Measurements from ENCODE around the gene SPTLC3. TPM values are rescaled to one million over a fixed set of nuclear protein-coding genes. Genes with fewer than 3 reads are reported as not detected.

Gene SPTLC3
- total and polyA plus RNA-seq, 2 donors (not counting 1 experiment from before 2014, with no cell fraction given): not detected

- no peaks in the 10 kb centered on the region for H3K27me3 ChIP-seq (replicated peaks in 1 of 4; ENCODE audit: control extremely low read depth in 1 of 4, control insufficient read depth in 3 of 4, insufficient read depth in 4 of 4, low read length in 3 of 4)
- no peak overlapping the region for H2AFZ ChIP-seq (ENCODE audit: insufficient read depth, low read depth, low read length, poor library complexity, severe bottlenecking)
- no peaks in the 10 kb centered on the region for H3K36me3 ChIP-seq (replicated peaks in 1 of 2; ENCODE audit: control extremely low read depth in 1 of 2, control insufficient read depth in 1 of 2, extremely low read depth in 1 of 2, insufficient read depth in 2 of 2, low read length in 1 of 2)
- Mint-ChIP-seq H3K4me1 (no peaks in the 10 kb centered on the region), H3K27ac (no peak overlapping the region), H3K9me3 (ENCODE audit: insufficient read depth) (no peaks in the 10 kb centered on the region), H3K4me3 (no peak overlapping the region), H3K27me3 (no peaks in the 10 kb centered on the region)
- TF ChIP-seq CTCF (IDR thresholded peaks at IDR 0.05): no peak
- no peak for TF ChIP-seq EZH2 (IDR thresholded peaks at IDR 0.05; ENCODE audit: borderline replicate concordance, insufficient read depth, low read depth, low read length, poor library complexity, severe bottlenecking)
- H3K4me1 ChIP-seq (ENCODE audit: control insufficient read depth in 2 of 2, insufficient read depth in 2 of 2, low read length in 2 of 2): no peaks in the 10 kb centered on the region
- no peak overlapping the region for H3K27ac ChIP-seq (ENCODE audit: low read length in 2 of 2)
- DNase-seq: no peak
- H3K9ac ChIP-seq (ENCODE audit: low read length): no peak overlapping the region
- no peaks in the 10 kb centered on the region for H4K20me1 ChIP-seq (ENCODE audit: control insufficient read depth, insufficient read depth, low read length, poor library complexity, severe bottlenecking)
- ChIA-PET CTCF (no interaction called here), POLR2A (no interaction called here)
- no peak overlapping the region for H3K4me2 ChIP-seq (replicated peaks; ENCODE audit: low read depth, low read length, poor library complexity, severe bottlenecking)
- WGBS (ENCODE audit: insufficient coverage): no CpG with 5 or more reads among the region's 2 CpGs
- H3K79me2 ChIP-seq (ENCODE audit: control insufficient read depth, insufficient read depth, low read length): no peaks in the 10 kb centered on the region
- no peaks in the 10 kb centered on the region for H3K9me3 ChIP-seq (ENCODE audit: control extremely low read depth in 1 of 3, control insufficient read depth in 2 of 3, insufficient read depth in 1 of 3, low read length in 2 of 3)
- no peak for ATAC-seq (ENCODE audit: low read depth)
- intact Hi-C loops (cut with micrococcal nuclease): no loop called here
- no peak overlapping the region for H3K4me3 ChIP-seq (ENCODE audit: control extremely low read depth in 1 of 5, extremely low read depth in 1 of 5, insufficient read depth in 1 of 5, low read depth in 2 of 5, low read length in 4 of 5)
These were observed 26.7 kb upstream of the SPTLC3 start for GRCh38 chr20:12982098-12982497.

- Histone ChIP-seq H3K4me2 (replicated peaks; ENCODE audit: low read depth, low read length, poor library complexity, severe bottlenecking) (no peak overlapping the region), H3K27ac (ENCODE audit: low read length in 2 of 2) (no peak overlapping the region), H3K4me3 (ENCODE audit: control extremely low read depth in 1 of 5, extremely low read depth in 1 of 5, insufficient read depth in 1 of 5, low read depth in 2 of 5, low read length in 4 of 5) (no peak overlapping the region), H3K4me1 (ENCODE audit: control insufficient read depth in 2 of 2, insufficient read depth in 2 of 2, low read length in 2 of 2) (no peaks in the 10 kb centered on the region), H3K27me3 (replicated peaks in 1 of 4; ENCODE audit: control extremely low read depth in 1 of 4, control insufficient read depth in 3 of 4, insufficient read depth in 4 of 4, low read length in 3 of 4) (no peaks in the 10 kb centered on the region), H3K9ac (ENCODE audit: low read length) (no peak overlapping the region), H3K9me3 (ENCODE audit: control extremely low read depth in 1 of 3, control insufficient read depth in 2 of 3, insufficient read depth in 1 of 3, low read length in 2 of 3) (no peaks in the 10 kb centered on the region), H4K20me1 (ENCODE audit: control insufficient read depth, insufficient read depth, low read length, poor library complexity, severe bottlenecking) (no peaks in the 10 kb centered on the region), H2AFZ (ENCODE audit: insufficient read depth, low read depth, low read length, poor library complexity, severe bottlenecking) (no peak overlapping the region), H3K79me2 (ENCODE audit: control insufficient read depth, insufficient read depth, low read length) (no peaks in the 10 kb centered on the region), H3K36me3 (replicated peaks in 1 of 2; ENCODE audit: control extremely low read depth in 1 of 2, control insufficient read depth in 1 of 2, extremely low read depth in 1 of 2, insufficient read depth in 2 of 2, low read length in 1 of 2) (no peaks in the 10 kb centered on the region)
- ChIA-PET POLR2A (no interaction called here), CTCF (interaction anchor here (0.7 kb wide), 1 partner anchor 90 kb away, joined by 3 read pairs; no protein-coding TSS in a partner anchor)
- no CpG with 5 or more reads among the region's 2 CpGs for WGBS (ENCODE audit: insufficient coverage)
- no peak for TF ChIP-seq EZH2 (IDR thresholded peaks at IDR 0.05; ENCODE audit: borderline replicate concordance, insufficient read depth, low read depth, low read length, poor library complexity, severe bottlenecking)
- TF ChIP-seq CTCF (IDR thresholded peaks at IDR 0.05): no peak
- H3K4me3 Mint-ChIP-seq: no peak overlapping the region
- no peak for ATAC-seq (ENCODE audit: low read depth)
- H3K9me3 Mint-ChIP-seq (ENCODE audit: insufficient read depth): no peaks in the 10 kb centered on the region
- no peak for DNase-seq
- intact Hi-C loops (cut with micrococcal nuclease): no loop called here
- no peaks in the 10 kb centered on the region for H3K27me3 Mint-ChIP-seq
- no peak overlapping the region for H3K27ac Mint-ChIP-seq
- no peaks in the 10 kb centered on the region for H3K4me1 Mint-ChIP-seq
These were observed 24.6 kb upstream of the SPTLC3 start for GRCh38 chr20:12984069-12984765.
